ENCODE measurements around the gene CCT2.
"Not testable (repeated sequence)": the region's sequence is repeated elsewhere in the genome, so short reads cannot be mapped to it uniquely, and the experiment has no call there.

The CCT2 gene

DNA sequence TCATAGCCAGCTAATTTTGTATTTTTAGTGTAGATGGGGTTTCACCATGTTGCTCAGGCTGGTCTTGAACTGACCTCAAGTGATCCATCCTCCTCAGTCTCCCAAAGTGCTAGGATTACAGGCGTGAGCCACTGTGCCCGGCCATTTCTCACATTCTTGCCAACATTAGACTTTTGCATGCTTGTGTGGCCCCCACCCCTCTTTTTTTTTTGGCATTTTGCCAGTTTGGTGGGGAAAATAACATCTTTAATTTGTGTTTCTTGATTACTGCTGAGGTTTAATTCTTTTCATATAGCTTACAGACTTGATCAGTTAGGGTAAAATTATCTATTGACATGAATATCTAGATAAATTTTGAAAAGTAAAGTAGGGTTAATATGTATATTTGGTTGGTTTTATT, 3.8 kb downstream of the CCT2 start:
- DNase-seq (ENCODE audit: low read depth), result no peak

DNA sequence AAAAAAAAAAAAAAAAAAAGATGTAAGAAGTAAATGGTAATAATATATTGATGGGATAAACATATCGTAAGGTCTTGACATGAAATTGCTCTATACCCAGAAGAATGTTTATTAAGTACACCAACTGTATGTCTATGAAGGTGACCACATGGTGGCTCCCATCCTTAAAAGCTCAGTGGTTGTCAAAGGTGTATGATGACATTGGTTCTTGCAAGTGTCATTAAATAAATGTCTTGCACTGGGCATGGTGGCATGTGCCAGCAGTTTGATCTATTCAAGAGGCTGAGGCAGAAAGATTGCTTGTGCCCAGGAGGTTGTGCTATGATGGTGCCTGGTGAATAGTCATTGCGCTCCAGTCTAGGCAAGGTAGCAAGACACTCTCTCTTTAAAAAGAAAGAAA, 10.4 kb downstream of the CCT2 start:
- DNase-seq (ENCODE audit: low read depth), result no peak

DNA sequence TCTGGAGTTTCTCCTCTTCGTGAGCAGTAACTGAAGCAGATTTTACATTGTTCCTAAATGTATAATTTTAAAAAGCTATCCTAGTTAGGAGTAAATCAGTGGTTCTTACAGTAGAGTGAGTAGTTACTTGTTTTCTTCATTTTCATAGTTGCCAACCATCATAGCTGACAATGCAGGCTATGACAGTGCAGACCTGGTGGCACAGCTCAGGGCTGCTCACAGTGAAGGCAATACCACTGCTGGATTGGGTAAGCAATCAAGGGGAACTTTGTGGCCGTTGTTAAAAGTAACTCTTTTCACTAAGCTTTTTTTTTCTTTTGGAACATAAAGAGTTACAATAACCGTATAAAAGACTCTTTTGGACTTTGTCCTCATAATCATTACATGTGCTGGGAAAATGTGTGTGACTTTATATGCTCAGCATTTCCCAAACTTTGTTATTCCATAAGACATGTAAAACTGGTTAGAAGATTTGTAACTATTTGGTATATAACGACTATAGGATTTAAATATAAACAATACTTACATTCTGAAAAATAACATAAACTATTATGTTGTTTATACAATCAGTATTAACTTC, 13.0 kb downstream of the CCT2 start:
- DNase-seq (ENCODE audit: low read depth), result no peak

DNA sequence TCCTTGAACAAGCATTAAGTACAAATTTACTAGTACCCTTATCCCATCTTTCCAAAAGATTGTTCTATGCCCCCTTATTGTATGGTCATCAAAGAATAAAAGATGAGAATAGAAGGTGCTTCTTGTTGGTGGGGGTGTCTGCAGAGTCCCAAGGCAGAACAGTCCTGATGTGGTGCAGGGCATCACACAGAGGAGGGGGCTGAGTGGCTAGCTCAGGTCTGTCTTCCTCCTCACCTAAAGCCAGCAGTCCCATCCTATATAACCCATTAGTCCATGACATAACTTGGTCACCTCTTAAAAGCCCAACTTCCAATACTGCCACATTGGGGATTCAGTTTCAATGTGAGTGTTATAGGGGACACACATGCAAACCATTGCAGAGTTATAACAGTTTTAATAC, 15.5 kb downstream of the CCT2 start:
- DNase-seq (ENCODE audit: low read depth), result no peak

GRCh38 chr12:69601962-69602685, 16.9 kb downstream of the CCT2 start:
- DNase-seq (ENCODE audit: low read depth), result no peak

- DNase-seq (ENCODE audit: low read depth), result no peak
Observed at GRCh38 chr12:69602954-69603353, 17.7 kb downstream of the CCT2 start.

- not testable (repeated sequence) for DNase-seq (ENCODE audit: low read depth)
Observed at GRCh38 chr12:69603556-69603955, 18.3 kb downstream of the CCT2 start.

- DNase-seq (ENCODE audit: low read depth), result not testable (repeated sequence)
Observed at GRCh38 chr12:69604275-69604674, 19.0 kb downstream of the CCT2 start.

DNA sequence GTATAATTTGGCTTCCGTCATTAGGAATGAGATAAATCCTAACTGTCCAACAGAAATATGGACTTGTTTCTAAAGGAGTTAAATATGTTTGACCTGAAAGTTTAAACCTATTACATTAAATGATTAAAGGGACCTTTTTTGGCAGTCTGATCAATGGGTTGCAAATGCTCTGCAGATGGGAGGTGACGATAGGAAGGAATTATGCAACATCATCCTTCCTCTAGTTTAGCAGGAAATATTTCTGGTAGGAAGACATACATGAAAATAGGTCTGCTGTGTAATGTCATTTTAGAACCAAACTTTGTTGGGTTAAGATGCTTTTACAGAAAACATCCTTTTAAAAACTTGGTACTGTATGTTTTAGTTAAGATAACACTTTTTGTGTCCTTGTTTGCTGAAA, 22.9 kb downstream of the CCT2 start:
- DNase-seq (ENCODE audit: low read depth), result no peak

DNA sequence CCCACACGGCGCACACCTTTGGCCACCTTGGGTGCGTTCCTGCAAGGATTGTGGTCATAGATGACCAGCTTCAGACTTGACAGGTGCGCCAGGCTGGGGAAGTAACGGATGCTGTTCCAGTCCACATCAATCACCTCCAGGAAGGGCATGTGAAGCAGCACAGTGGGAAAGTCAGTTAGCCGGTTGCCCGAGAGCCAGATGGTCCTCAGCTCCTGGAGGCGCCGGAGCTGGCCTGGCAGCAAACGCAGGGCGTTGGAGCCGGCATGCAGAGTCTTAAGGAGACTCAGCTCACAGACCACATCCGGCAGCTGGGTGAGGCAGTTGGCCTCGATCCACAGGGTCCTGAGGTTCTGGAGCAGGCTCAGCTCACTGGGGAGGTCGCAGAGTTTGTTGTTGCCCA, 24.9 kb downstream of the CCT2 start:
- no peak for DNase-seq (ENCODE audit: low read depth)

GRCh38 chr12:69610729-69611128, 25.5 kb downstream of the CCT2 start, which contains the start of gene LRRC10:
Gene LRRC10, minus strand, starts transcription at chr12:69610907. Its CDS starts 69 bp downstream, at chr12:69610838.
- no peak for DNase-seq (ENCODE audit: low read depth)

DNA sequence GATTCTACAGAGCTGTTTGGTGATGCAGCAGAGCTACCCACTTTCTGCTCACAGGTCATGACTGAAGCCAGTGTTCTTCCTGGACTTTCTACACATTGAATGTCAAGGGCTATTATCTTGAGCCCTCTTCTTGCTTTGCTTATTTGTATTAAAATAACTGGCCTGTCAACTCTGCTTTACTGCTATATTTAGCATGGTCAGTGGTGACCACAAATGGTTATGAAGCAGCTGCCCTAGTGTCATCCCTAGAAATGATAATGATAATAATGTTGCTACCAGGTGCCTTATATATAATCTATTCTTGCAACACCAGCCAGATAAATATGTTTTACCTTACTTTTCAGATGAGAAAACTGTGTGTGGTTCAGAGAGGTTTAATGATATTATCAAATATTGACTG, 28.1 kb downstream of the CCT2 start:
- no peak for DNase-seq (ENCODE audit: low read depth)

DNA sequence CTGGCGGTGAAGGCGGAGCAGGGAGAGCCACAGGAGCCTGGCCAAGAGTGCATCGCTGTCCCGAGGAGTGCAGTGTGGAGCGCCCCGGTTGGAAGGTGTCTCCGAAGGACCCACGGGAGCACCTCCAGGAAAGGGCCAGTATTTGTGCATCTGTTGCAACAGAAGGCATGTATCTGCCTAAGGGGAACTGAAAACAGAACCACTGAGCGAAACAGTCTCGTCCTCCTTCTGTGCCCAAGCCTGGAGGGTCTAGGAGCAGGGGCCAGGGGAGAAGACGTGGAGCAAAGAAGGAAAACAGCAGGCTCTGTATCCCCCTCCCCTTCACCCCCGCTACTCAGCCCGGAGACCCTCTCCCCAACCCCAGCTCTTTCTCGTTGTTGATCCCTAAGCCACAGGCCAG, 30.8 kb downstream of the CCT2 start:
- DNase-seq (ENCODE audit: low read depth), result no peak

GRCh38 chr12:69619050-69619449, 33.8 kb downstream of the CCT2 start:
- DNase-seq (ENCODE audit: low read depth), result no peak

- DNase-seq (ENCODE audit: low read depth), result no peak
Observed at GRCh38 chr12:69620077-69620476, 34.8 kb downstream of the CCT2 start.

GRCh38 chr12:69620921-69621320, 35.7 kb downstream of the CCT2 start:
- DNase-seq (ENCODE audit: low read depth), result no peak

- DNase-seq (ENCODE audit: low read depth), result no peak
Observed at GRCh38 chr12:69621551-69621950, 36.3 kb downstream of the CCT2 start.

GRCh38 chr12:69623970-69624369, 38.7 kb downstream of the CCT2 start:
- DNase-seq (ENCODE audit: low read depth), result no peak

DNA sequence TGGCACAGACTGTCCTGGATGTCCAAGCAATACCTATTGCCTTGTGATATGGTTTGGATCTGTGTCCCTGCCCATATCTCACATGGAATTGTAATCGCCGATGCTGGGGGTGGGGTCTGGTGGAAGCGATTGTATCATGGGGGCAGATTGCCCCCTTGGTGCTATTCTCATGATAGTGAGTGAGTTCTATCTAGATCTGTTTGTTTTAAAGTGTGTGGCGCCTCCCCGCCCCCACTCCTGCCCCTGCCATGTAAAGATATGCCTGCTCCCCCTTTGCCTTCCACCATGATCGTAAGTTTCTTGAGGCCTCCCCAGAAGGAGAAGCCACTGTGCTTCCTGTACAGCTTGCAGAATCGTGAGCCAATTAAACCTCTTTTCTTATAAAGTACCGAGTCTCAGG, 42.2 kb downstream of the CCT2 start:
- DNase-seq (ENCODE audit: low read depth), result no peak

DNA sequence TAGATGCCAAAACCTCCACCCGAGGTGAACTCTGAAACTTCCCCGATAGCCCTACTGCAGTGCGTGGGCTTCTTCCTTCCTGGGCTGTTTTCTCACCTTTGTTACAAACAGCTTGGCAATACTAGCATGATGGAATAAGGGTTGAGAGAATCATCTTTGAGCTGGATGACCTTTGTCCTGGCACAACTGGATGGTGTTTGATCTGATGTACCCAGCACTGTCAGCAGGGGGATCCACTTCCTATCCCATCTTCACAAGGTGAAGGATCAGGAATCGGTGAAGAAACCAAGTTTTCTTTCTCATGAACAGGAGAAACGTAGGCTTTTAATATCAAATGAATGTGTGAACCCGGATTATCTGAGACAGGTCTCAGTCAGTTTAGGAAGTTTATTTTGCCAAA, 44.9 kb downstream of the CCT2 start:
- DNase-seq (ENCODE audit: low read depth), result no peak

- no peak for DNase-seq (ENCODE audit: low read depth)
Observed at GRCh38 chr12:69633061-69633460, 47.8 kb downstream of the CCT2 start.

- no peak for DNase-seq (ENCODE audit: low read depth)
Observed at GRCh38 chr12:69639400-69640016, 54.2 kb downstream of the CCT2 start.

- DNase-seq (ENCODE audit: low read depth), result no peak
Observed at GRCh38 chr12:69641546-69641945, 56.3 kb downstream of the CCT2 start.

GRCh38 chr12:69642531-69642930, 57.3 kb downstream of the CCT2 start:
- DNase-seq (ENCODE audit: low read depth), result no peak
